CD1c-positive myeloid dendritic cell (primary cell): ENCODE measurements around the gene CABP7.
"Not testable (repeated sequence)": the region's sequence is repeated elsewhere in the genome, so short reads cannot be mapped to it uniquely, and the experiment has no call there.

Experiments used
- DNase-seq: peaks from one replicate; pipeline ENCODE4 v3.0.0-alpha.2; 2016; ENCODE audit errors: extremely low spot score

CABP7 gene

DNA sequence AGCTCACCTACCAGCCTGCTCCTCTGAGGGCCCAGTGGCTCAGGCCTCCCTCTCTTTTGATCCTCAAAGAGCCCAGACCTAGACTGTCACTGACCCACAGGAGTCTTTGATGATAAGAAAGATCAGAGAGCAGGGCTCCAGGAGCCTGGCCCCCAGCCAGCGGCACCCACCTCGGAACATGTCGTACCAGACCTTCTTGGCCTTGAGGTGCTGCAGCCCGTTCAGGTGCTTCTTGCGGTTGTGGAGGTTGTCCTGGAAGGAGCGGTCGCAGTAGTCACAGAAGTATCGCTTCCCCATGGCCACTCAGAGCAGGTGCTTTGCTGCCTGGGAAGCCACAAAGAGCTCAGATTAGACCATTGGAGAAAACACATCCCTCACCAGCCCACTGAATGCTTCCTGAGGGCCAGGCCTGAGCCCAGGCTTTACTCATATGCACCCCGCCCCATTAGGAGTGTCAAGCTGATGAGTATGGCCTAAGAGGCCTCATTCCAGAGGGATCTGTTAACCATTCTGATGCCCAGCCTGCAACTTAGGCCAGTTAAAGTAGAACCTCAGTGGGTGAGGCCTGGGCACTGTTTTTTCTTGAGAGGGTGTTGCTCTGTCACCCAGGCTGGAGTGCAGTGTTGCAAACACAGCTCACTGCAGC is 28.6 kb downstream of the CABP7 start:
- no peak for DNase-seq

DNA sequence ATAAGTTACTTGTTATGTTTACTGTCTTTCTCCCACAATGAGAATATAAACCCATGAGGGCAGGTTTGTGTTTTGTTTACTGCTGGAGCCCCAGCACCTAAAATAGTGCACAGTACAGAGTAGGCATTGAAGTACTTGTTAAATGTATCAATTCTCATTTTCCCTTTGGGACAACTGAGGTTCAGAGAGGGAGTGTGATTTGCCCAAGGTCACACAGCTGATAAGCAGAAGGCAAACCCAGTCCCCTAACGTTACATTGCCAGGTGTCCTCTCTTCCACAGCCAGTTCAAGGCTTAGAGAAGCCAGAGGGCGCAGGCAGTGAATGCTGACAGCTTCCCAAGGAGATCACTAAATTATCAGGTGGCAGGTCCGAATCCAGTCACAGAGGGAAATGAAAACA is 30.2 kb downstream of the CABP7 start:
- DNase-seq = no peak

DNA sequence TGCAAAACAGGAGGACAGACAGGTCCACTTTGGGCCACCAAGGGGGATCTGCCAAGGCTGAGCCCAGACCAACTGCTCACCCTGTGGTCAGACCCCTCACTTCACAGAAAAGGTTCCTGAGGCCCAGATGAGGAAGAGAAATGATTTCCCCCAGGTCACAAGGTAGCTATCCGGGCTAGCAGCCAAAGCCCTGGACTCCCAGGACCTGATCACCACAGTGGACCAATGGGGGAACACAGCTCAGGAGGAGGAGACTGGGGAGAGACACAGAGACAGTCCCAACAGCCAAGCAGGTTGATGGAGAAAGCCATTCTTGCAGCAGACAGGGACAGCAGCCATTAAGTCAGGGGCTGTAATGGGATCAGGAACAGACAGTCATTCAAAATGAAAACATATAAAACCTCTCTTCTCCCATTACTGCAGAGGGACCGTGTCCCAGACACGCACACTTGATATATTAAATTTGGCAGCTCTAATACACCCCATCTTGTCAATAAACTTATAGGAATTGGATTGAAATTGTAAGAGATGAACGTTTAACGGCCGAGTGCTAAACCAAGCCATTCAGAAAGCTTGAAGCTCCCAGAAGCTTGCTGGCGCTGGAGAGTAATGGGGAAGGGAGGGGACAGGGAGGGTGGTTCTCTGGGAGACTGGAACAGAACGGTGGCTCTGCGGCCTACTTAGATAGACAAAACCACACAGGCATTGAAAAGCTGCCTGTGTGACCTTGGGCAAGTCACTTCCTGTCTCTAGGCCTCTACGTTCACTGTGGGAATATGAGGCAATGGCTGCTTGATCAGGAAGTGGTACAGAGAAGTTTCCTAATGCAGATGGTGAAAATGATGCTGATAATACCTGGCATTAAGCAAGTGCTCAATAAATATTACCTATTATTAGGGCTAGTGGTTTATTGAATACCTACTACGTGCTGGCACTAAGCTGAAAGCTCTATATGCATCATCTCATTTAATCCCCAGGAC is 31.0 kb downstream of the CABP7 start:
- peak; percentile 53 for DNase-seq

DNA sequence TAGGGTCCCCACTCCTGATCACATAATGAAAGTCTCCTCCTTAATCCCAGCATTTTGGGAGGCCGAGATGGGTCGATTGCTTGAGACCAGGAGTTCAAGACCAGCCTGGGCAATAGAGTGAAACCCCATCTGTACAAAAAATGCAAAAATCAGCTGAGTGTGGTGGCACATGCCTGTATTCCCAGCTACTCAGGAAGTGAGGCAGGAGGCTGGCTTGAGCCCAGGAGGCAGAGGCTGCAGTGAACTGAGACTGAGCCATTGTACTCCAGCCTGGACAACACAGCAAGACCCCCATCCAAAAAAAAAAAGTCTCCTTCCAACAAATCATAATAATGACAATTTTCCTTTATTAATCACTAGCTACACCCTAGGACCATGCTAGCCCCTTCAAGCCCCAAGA is 31.9 kb downstream of the CABP7 start:
- no peak for DNase-seq

DNA sequence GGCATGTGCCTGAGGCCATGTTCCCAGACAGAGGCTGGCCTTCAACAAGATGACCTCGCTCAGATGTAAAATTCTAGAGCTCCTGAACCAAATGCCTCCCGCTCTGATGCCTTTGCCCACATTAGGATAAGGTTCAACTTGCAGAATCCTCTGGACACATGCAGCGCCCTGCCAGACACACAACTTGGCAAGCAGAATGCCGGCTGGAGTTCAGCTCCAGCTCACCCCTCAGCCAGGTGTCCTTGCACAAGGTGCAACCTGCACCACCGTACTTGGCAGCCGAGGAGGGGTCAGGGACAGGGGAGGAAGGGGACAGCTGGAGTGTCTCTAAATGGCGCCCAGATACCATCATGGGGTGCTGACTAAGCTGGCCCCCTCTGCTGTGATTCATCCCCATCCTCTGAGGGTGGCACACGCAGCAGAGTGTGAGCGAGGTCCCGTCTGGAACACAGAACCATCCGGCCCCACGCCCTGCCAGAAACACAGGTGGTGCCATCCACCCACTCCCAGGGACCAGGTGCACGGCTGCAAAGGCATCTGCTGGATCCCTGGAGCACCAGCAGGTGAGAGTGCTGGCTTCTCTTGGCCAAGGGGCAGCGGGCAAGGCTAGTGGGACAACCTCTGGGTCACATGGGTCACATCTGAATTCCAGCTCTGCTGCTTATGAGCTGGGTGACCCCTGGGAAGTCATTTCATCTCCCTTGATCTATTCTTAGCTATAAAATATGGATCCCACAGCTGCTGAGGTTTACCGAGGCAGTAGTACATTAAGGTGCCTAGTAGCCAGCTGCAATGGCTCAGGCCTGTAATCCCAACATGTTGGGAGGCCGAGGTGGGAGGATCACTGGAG is 34.2 kb downstream of the CABP7 start:
- no peak for DNase-seq

DNA sequence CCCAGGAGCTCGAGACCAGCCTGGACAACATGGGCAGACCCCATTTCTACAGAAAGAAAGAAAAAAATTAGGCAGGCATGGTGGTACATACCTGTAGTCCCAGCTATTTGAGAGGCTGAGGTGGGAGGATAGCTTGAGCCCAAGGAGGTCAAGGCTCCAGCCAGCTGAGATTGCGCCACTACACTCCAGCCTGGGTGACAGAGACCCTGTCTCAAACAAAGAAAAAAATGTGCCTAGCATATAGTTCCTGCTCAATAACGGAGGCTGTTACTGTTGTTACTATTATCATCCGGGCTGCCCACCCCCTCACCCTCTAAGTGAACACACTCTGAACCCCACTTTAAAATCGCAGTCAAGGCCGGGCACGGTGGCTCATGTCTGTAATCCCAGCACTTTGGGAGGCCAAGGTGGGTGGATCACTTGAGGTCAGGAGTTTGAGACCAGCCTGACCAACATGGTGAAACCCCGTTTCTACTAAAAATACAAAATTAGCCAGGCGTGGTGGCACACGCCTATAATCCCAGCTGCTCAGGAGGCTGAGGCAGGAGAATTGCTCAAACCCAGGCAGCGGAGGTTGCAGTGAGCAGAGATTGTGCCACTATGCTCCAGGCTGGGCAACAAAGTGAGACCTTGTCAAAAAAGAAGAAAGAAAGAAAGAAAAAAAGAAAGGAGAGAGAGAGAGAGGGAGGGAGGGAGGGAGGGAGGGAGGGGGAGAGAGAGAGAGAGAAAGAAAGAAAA is 35.0 kb downstream of the CABP7 start:
- not testable (repeated sequence) for DNase-seq

DNA sequence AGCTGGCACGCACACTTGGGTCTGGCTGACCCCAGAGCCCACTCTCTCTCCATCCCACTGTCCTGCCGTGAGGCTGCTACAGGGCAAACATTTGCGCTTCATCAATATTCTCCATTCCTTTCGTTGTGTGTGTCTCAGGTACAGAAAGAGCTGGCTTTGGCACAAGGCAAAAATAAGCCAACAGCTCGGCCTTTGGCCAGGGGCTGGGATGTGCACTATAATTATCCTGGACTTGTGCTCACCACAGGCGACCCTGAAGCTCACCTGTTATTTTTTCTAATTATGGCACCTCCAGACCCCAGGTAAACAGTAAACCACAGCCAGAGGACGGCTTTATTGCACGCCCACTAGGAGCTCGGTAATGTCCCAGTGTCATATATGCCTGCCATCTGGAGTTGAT is 36.1 kb downstream of the CABP7 start:
- no peak for DNase-seq

DNA sequence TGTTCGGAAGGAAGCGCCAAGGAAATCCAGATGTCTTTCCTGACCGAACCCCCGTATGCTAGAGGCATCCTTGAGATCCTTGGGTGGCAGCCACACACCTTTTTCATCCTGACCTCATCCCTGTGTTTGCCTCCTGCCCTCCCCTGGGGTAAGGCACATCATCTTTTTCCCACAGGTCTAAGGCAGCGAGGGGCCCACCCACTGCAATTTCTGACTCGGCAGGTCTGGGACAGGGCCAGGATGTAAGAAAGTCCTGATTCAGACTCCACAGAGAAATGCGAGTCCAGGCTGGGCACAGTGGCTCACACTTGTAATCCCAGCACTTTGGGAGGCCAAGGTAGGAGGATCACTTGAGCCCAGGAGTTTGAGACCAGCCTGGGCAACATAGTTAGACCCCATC is 36.5 kb downstream of the CABP7 start:
- no peak for DNase-seq

DNA sequence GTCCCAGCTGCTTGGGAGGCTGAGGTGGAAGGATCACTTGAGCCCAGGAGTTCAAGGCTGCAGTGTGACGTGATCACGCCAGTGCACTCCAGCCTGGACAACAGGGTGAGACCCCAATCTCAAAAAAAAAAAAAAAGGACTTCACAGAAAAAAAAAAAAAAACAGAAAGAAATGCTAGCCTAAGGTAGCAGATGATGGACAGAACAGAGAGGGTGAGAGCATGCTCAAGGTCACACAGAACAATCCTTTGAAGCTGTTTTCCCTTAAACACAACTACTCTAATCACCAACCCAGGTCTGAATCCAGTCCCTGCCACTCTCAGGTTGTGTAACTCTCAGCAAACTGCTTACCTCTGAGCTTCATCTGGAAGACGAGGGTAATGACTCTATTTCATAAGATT is 37.3 kb downstream of the CABP7 start:
- no peak for DNase-seq

DNA sequence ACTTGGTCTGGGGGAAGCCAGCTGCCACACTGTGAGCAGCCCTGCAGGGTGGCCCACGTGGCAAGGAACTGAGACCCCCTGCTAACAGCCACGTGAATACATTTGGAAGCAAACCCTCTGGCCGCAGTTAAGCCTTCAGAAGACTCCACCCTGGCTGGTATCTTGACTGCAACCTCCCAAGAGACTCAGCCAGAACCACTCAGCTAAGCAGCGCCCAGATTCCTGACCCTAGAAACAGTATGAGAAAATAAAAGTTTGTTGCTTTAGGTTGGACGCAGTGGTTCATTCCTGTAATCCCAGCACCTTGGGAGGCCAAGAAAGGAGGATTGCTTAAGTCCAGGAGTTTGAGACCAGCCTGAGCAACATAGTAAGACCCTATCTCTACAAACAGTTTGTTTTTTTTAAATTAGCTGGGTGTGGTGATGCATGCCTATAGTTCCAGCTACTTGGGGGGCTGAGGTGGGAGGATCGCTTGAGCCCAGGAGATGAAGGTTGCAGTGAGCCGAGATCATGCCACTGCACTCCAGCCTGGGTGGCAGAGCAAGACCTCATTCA is 38.3 kb downstream of the CABP7 start:
- no peak for DNase-seq

DNA sequence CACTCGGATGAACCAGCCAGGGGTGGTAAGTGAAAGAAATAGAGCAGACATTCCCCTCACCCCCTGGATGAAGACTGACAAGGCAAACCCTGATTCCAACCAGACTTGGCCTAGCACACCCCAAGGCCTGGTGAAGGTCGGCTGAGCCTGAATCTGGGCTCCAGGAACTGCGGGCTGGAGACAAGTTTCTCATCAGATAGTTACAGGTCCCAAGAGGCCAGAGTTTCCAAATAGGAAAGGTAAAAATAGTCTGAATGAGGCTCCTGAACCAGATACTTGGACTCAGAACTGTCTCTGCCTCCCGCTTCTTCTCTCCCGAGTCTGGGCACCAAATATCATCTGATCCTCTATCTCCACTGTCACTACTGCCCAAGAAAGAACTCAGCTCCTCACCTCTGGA is 39.2 kb downstream of the CABP7 start:
- no peak for DNase-seq

DNA sequence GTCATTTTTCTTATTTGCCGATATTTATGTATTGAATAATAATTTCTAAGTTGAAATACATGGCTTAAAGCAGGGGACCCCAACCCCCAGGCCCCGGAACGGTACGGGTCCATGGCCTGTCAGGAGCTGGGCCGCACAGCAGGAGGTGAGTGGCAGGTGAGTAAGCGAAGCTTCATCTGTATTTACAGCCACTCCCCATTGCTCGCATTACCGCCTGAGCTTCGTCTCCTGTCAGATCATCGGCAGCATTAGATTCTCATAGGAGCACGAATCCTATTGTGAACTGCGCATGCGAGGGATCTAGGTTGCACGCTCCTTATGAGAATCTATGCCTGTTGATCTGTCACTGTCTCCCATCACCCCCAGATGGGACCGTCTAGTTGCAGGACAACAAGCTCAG is 42.5 kb downstream of the CABP7 start:
- DNase-seq = no peak

DNA sequence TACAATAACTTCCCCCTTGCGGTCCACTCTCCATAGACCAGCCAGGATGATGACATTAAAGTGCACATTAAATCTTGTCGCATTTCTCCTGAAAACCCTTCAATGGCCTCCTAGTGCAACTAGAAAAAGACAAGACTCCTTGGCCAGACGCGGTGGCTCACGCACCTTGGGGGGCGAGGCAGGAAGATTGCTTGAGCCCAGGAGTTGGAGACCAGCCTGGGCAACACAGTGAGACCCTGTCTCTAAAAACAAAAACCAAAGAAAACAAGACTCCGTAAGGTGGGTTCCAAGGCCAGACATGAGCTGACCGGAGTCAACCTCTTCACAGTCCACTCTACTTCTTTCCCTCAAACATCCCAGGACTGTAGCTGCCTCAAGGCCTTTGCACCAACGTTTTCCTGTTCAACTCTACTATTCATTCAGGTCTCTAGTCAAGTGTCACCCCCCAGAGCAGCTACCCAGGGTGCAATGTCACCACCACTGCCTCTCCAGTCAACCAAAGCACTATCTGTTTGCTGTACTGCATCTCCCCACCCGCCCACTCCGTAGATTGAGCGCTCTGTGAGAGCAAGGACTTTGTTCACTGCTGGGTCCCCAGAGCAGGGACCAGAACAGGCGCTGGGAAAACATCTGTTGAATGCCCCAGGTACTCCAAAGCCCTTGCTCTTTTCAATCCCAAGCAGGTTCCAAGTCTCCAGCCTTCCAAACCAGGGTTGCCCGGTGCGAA is 46.3 kb downstream of the CABP7 start:
- no peak for DNase-seq

DNA sequence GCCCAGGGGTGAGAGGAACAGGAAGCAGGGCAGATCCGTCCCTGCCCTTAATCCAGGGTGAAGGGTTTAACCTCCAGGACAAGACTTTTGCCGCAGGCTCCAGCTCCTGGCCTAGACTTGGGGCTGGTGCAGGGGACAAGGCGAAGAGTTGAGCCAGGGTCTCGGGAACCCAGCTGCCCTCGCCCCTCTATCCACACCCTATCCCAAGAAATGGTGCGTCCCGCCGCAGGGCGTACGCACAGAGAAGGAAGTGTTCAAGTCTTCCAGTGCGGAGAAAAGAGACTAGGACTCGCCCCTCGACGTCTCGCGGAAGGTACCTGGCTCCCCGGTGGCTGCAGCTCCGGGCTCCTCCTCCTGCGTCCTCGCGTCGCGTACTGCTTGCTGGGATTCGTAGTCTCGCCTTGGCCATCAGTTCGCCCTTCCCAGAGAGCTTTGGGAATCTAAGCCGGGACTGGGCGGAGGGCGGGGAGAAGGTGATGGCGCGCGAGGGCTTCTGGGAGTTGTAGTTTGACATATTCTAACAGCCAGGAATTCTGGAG is 46.9 kb downstream of the CABP7 start, which contains the start of gene ZMAT5:
Gene ZMAT5, minus strand, starts transcription at position 376 of the 539 bp plus-strand sequence. CDS start 18,463 bp downstream, outside the sequence.
- peak; percentile 97 for DNase-seq

DNA sequence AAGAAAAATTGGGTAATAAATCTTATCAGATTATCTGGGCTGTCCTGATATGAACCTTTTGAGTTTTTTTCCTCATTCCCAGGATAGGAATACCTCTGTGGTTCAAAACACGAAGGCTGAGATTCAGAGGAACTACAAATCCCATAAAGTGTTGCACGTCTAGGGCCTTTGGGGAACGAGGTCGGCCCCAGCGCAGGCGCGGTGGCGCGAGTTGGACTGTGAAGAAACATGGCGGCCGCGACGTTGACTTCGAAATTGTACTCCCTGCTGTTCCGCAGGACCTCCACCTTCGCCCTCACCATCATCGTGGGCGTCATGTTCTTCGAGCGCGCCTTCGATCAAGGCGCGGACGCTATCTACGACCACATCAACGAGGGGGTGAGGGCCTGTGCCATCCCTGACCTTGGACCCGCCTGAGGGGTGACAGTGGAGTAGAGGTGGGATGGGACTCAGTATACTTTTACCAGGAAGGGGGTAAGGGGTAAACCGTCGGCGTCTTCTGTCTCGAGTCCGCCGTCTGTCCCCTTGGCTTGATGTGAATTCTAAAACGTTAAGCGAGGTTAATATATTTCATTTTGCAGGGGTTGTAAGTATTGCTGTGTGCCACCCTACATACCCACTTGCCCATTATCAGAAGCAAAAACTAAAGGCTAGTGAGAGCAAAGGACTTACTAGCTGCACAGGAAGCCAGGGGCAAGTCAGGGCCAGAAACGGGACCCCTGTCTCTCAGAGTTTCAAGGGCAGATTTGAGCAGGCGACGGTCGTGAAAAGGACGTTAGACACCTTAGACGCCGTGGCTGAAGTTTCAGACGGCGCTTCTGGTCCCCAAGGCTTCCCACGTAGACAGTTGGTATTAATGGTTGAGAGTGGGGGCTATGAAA is 47.6 kb downstream of the CABP7 start, which contains the start of gene UQCR10:
Gene UQCR10, plus strand, starts transcription at position 199 of the 881 bp plus-strand sequence. Its CDS starts 30 bp downstream, at position 229.
- DNase-seq = peak; percentile 97

DNA sequence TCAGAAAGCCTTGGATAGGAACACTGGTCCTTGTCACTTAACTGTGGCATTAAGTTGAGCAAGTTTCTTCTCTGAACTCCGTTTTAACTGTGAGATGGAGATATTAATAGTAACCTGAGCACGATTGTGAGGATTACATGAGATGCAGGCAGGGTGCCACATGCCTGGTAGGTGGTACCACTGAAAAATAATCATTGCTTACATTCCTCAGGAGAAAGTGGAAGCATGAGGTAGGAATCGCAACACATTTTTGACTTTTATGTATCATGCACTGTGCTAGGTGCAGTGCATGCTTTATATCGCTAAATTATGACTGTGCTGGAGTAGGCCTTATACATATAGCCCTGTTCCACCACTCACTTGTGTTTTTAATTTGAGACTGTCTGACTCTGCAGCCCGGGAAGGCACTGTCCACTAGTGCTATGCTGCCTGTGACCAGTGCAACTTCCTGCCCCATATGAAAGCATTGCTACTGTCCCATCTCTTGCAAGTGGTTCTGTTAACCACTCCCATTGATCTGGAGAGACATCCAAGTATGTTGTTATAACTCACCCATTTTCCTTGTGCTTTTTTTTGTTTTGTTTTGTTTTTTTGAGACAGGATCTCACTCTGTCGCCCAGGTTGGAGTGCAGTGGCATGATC is 48.4 kb downstream of the CABP7 start:
- no peak for DNase-seq

DNA sequence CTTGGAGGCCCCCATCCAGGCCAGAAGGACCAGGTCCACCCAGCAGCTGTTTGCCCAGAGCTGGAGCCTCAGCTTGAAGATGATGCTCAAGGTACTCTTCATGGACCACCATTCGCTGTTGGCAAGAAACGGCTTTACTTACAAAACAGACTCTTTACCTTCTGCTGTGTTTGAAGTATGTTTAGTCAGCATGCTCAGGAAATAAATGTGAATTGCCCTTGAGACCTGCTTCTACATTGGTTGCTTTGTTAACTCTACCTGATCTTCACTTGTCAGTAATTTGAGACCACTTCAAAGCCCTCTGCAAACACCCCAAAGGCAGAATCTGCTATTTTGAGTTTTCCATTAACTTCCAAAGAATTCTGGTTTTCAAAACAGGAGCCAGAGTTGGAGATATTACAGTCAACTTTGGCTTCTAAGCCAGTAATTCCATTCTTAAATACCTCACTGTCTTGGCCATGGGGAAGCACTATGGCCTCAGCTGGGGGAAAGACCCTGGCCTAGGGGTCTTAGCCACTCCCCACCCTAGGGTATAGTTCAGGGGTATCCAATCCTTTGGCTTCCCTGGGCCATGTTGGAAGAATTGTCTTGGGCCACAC is 50.0 kb downstream of the CABP7 start:
- no peak for DNase-seq

DNA sequence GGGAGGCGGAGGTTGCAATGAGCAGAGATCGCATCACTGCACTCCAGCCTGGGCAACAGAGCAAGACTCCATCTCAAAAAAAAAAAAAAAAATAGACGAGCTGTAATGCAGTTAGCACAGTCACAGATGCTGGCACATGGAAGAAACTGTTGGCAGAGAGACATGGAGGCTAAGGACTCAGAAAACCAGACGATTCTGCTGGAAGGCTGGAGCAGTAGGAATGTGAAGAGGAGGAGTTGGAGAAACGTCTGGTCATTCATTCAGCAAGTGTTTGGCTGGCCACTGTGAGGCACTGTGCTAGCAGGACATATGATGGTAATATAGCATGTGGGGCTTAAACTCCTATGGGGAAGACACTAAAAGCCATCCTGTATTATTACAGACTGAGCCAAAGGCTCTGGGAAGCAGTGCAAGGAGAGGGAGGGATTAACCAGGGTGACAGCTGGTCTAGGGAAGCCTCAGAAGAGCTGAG is 52.4 kb downstream of the CABP7 start:
- DNase-seq = peak; percentile 13
